Cerebellar cortex (tissue), 1 donor: ENCODE data around the gene RPL41.
"Not testable (repeated sequence)": the region's sequence is repeated elsewhere in the genome, so short reads cannot be mapped to it uniquely, and the experiment has no call there.

ENCODE experiments used
- DNase-seq: peaks from one replicate; pipeline ENCODE4 v3.0.0-alpha.2; 2015; ENCODE audit warnings: low spot score

The RPL41 gene

GRCh38 chr12:56103066-56103711 is 13.2 kb upstream of the RPL41 start:
- DNase-seq: no peak

- no peak for DNase-seq
These were observed 12.7 kb upstream of the RPL41 start for GRCh38 chr12:56103823-56104108.

GRCh38 chr12:56104109-56104814 is 12.2 kb upstream of the RPL41 start, which contains the start of gene PA2G4:
PA2G4 (plus strand) TSS chr12:56104559; CDS start chr12:56104738, 179 bp downstream.
- DNase-seq: peak; percentile 99

GRCh38 chr12:56104815-56105608 is 11.4 kb upstream of the RPL41 start:
- DNase-seq: no peak

- no peak for DNase-seq
These were observed 10.9 kb upstream of the RPL41 start for GRCh38 chr12:56105609-56105902.

- DNase-seq: no peak
These were observed 9.2 kb upstream of the RPL41 start for GRCh38 chr12:56107242-56107641.

GRCh38 chr12:56110571-56110970 is 5.9 kb upstream of the RPL41 start:
- DNase-seq: no peak

GRCh38 chr12:56114084-56114483 is 2.3 kb upstream of the RPL41 start:
- DNase-seq: no peak

- DNase-seq: peak; percentile 12
These were observed 1.1 kb upstream of the RPL41 start for GRCh38 chr12:56115329-56115728.

- DNase-seq: not testable (repeated sequence)
These were observed 761 bp downstream of the RPL41 start for GRCh38 chr12:56117082-56117706.

- DNase-seq: peak; percentile 99
These were observed 1.6 kb downstream of the RPL41 start, which contains the start of gene ZC3H10 for GRCh38 chr12:56117778-56118687. ZC3H10 (plus strand) TSS chr12:56118266; CDS start chr12:56120563, 2,297 bp downstream.

- no peak for DNase-seq
These were observed 2.4 kb downstream of the RPL41 start for GRCh38 chr12:56118688-56119357.

GRCh38 chr12:56119361-56119796 is 2.9 kb downstream of the RPL41 start:
- peak; percentile 89 for DNase-seq

- DNase-seq: no peak
These were observed 3.9 kb downstream of the RPL41 start for GRCh38 chr12:56120158-56120846.

- DNase-seq: no peak
These were observed 4.9 kb downstream of the RPL41 start for GRCh38 chr12:56121204-56121870.

GRCh38 chr12:56122637-56123036 is 6.2 kb downstream of the RPL41 start:
- no peak for DNase-seq

- DNase-seq: no peak
These were observed 7.7 kb downstream of the RPL41 start for GRCh38 chr12:56124133-56124532.

- peak; percentile 13 for DNase-seq
These were observed 10.4 kb downstream of the RPL41 start for GRCh38 chr12:56126732-56127239.

- no peak for DNase-seq
These were observed 11.1 kb downstream of the RPL41 start for GRCh38 chr12:56127485-56127887.
